NOMO-1 (cell line): ENCODE results near the gene KRTCAP3.
A peak's percentile ranks its signal among the peaks of the same experiment; 100 is the strongest.

Source experiments
- DNase-seq, 2 experiments: peaks; one replicate each; lab custom pipeline; 2025; ENCODE audit not compliant: unreplicated experiment in 2 of 2; lab: John Stamatoyannopoulos, UW

KRTCAP3 gene

DNA sequence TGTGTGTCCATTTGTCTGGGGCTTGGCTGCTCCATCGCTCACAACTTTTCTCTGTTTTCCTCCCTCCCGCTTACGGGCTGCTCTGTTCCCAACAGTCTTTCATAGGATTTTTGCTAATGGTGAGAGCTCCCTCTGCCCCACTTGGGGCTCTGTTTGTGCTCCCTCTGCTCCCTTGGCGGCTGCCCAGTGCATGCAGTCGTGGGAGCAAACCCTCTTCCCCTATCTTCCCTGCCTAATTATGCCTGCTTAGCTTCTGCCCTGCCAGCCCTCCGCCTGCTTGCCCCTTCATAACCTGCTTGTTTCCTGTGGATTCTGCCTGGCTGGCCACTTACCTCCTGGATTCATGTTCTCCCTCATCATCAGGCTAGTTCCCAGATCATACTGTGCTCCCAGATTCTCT lies 6.6 kb upstream of the KRTCAP3 start:
- no peak for DNase-seq

DNA sequence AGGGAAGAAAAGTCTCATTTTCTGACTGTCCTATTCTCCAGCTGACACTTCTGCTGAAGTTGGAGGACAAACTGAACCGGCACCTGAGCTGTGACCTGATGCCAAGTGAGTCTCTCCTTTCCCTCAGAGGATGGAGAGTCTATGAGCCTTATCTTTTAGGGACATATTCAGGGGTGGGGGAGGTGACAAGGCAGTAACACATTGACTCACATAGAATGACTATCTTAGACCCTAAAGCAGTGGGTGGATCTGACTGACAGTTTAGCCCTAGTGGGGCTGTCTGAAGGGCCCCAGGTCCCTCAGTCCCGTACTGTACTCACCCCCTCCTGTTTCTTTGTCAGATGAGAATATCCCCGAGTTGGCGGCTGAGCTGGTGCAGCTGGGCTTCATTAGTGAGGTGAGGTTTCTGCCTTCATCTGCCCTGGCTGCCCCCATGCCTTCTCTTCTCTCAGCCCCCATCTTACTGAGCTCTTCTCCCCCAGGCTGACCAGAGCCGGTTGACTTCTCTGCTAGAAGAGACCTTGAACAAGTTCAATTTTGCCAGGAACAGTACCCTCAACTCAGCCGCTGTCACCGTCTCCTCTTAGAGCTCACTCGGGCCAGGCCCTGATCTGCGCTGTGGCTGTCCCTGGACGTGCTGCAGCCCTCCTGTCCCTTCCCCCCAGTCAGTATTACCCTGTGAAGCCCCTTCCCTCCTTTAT lies 805 bp upstream of the KRTCAP3 start:
- no peak for DNase-seq

DNA sequence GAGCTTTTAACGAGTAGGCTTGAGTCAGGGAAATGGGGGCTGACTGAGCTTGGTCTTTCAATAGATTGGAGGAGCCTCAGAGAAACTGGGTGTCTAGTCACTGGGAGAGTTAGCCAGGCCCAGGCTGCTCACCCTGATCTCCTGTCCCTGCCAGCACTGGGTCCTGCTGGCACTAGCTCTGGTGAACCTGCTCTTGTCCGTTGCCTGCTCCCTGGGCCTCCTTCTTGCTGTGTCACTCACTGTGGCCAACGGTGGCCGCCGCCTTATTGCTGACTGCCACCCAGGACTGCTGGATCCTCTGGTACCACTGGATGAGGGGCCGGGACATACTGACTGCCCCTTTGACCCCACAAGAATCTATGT lies 720 bp downstream of the KRTCAP3 start:
- no peak for DNase-seq

DNA sequence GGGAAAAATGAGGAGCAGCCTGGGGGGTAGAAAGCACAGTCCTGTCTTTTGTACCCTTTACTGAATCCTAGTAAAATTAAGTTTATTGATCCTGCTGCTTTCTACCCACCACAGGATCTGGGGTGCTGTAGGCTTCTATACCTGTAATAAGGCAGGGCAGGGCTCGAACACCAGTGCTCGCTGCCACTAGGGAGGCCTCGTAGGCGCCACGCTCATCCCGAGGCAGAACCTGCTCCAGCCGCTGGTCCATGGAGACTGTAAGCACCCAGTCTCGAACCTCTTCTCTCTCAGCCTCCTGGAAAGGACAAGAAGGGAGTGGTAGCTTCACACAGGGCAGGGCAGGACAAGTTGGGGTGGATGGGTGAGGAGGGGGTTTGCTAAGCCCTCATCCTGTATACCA lies 3.0 kb downstream of the KRTCAP3 start:
- no peak for DNase-seq

DNA sequence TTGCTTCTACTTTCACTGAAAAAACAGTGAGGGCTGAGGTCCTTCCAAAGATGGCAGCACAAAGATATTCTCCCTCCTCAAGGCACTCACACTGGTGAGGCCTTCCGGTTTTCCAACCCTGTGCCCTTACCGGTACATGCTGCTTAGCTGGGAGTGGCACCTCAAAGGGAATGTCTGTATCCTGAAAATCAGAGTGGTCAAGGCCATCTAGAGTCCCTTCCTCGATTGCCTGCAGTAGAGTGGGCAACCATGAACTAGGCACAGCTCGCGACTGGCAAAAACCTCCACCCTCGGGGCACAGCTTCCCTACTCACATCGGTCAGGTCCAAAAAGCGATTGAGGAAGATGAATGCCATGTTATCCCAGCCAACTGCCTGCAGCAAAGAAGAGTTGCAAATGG lies 3.4 kb downstream of the KRTCAP3 start:
- no peak for DNase-seq

DNA sequence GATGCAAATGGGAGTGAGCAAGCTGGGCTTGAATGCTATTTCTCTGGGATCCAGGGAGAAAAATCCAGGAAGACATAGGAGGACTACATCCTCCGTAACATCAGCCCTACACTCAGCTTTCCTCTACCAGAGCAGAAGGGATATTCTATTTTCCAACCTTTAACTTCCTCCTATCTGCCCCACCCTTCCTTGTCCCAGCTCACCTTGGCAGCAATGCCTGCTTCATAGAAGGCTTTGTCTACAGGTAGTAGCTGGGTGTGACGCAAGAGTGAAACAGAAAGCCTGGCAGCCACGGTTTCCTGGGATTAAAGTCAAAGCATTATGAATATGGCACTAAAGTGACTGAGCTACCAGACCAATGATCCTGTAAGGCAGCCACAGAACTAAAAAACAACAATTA lies 3.9 kb downstream of the KRTCAP3 start:
- DNase-seq: no peak

DNA sequence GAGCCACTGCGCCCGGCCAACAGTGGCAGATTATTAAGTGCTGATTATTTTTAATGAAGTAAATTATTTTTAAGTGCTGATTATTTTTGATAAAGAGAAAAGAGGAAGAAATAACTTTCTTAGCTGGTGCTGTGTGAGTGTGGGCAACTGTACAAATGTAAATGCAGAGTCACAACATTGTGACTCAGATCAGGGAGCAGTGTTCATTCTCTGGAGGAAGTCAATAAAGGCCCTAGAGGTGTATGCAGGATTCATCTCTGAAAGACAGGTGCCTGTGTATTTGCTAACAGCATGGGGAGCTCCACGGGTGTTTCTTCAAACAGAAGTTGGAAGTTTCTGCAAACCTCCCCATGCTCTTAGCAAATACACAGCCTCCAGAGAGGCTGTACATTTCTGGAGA lies 6.2 kb downstream of the KRTCAP3 start:
- no peak for DNase-seq

DNA sequence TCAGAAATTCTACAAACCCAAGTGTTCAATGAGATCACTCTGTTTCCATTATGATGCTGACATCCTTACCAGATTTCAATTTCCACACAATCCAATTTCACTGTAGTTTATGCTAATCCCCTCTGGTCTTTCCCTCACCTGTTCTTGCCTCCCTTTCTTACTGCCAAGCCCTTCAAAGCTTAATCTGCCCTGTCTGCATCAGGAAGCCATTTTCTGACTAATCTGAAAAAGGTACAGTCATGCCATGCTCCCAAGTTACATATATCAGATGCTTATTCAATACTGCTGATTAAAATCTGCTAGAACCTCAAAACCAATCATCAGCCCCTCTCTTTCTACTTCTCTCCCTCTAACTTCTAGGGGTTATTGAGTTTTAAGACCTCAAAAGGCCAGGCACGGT lies 8.9 kb downstream of the KRTCAP3 start:
- no peak for DNase-seq

DNA sequence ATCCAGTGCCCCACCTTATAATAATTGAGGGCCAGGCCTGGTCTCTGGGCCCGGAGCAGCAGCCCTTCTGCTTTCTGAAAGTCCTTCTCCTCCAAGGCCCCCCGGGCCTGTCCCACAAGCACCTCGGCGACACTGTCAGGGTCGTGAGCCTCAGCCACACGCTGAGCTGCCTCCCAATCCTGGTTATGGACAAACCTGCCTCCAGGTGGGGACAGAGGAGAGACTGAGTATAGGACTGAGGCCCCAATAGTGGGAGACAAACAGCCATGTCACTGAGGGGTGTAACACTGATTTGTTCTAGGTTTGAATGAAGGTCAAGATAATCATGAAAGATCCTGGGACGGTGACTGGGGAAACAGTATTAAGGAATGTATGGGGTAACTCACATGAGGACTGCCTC lies 11.8 kb downstream of the KRTCAP3 start:
- no peak for DNase-seq

DNA sequence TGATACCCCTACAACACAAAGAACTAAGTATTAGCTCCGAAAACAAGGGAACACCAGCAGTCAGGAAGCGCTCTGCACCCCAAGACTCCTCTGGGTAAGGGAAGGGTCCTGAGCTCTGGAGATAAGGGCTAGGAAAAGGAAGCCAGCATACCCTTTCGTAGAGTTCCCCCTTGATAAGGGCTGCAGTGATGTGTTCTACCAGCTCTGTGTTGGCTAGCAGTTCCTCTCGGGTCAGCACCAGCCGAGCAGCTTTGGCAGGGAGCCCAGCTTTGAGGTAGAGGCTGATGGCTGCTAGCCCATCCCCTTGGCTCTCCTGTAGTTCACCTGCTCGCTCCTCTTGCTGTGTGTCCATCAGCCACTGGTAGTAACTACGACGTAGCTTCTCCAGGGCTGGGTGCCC lies 18.9 kb downstream of the KRTCAP3 start:
- no peak for DNase-seq

DNA sequence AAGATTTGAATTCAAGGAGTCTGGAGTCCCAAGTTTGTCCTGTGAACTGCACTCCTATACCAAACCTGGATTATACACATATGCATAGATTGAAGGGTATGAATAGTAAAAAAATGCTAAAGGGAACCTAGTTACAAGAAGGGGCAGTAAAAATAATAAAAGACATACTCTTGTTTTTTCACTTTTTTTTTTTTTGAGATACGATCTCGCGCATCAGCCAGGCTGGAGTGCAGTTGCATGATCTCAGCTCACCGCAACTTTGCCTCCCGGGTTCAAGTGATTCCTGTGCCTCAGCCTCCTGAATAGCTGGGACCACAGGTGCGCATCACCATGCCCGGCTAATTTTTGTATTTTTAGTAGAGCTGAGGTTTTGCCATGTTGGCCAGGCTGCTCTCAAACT lies 22.3 kb downstream of the KRTCAP3 start:
- DNase-seq: no peak

DNA sequence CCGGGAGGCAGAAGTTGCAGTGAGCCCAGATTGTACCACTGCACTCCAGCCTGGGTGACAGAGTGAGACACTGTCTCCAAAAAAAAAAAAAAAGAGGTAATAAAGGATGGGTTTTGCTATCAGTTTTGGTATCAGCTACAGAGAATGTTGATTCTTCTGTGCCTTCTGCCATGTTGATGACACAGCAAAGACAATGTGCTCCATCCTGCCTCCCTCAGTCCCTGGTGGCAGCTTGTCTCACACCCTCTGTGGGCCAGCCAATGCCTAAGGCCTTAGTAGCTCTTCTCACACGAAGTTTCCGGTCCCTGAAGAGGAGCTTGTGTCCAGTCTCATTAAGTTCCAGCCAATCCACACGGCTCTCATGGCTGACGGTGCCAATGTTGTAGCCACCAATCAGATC lies 29.8 kb downstream of the KRTCAP3 start:
- no peak for DNase-seq

DNA sequence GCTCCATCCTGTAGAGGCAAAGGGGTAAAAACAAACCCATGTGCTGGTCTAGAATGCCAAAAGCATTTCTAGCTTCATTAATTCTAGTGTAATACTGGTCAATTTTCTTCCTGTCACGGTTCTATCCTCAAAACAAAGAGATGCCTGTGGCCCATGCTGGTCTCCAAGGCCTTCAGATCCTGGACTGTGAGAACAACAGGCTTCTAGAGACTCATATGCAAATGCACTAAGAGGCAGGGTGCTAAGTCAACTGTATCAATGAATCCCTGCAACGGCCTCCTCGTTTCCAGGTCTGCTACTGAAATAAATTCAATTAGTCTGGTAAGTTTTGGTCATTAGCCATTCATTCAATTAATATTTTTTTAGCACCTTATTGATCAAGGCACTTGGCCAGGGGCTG lies 43.3 kb downstream of the KRTCAP3 start:
- DNase-seq: no peak

DNA sequence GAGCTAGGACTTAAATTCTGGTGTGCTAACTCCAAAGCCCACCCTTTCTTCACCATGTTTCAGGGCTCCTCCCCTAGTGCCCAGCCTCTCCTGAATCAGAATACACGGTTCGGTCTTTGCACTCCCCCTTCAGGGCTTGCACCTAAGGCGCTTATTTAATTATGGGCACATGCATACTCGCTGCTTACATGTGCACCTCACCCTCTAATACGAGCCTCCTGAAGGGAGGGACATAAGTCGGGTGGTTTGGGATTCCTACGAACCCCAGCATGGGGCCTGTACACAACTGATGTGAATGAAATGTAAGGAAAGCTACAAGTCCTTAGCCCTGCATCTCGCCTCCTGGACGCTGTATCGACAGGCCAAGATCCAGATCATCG lies 46.9 kb downstream of the KRTCAP3 start:
- no peak for DNase-seq

DNA sequence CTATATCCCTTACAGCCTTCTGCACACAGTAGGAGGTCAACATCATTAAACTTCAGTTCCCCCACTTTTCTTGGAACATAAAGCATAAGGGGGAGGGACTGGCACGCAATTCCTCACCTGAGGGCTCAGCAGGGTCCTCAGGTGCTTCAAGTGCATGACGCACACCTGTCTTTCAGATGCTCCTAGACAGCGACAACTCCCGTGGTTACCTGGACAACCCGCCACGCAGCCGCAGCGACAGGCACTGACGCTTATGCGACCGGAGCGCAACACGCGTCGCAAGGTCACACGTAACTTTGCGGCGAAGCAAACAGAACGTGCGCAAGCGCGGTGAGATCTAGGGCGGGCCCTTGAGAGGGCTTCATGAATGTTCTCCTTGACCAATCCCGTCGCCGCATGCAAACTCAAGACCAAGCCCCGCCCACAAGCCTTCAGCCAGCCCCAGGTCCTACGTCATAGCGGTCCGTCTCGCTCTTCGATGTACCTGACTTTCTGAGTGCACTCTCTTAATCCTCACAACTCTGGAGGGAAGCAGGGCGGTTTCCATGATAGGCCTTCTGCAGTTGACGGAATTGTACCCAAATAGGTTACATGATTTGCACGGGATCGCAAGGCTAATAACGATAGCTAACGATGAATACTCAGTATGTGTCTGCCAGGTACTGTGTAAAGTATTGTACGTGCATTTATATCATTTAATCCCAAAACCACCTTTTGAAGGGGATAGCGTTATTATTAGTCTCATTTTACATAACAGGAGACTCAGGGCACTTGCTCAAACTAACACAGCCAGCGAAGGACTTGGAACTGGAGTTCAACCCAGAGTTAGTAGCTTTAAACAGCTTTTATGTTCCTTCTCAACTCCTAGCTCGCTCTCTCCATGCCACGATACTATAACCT lies 47.6 kb downstream of the KRTCAP3 start, which contains the start of gene IFT172:
IFT172 (minus strand) TSS at position 246 of the 900 bp plus-strand sequence; CDS start at position 156, 90 bp downstream.
- DNase-seq: peak; percentile 99

DNA sequence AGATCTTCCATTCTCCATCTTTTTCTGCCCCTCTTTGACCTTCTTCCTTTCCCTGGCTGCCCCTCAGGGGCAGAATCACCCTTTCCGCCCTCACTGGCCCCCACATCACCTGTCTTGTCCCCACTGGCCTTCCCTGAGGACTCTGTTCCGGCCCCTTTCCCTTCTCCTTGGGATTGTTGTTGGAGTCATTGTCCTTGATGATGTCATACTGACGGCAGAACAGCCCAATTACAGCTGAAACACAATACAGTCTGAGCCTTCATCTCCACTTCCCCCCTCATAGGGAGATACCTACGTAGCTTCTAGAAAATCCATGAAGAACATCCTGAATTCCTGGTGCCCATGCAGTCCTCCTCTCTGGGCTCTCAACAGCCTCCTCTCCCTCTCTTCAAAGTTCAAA lies 50.4 kb downstream of the KRTCAP3 start:
- DNase-seq: no peak

DNA sequence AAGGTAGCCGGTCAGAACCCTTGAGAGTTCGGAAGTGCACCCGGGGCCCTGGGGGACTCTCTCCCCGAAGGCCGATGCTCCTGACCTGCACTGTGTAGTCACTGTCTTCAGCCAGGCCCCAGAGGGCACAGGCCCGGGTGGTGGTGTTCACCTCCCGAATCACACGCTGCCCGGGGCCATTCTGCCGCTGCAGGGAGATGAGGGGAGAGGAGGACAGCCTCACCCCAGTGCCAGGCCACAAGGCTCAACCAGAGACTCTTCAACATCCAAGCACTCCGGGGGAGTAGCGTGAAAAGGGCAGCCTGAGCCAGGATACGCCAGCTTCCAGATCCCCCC lies 51.7 kb downstream of the KRTCAP3 start:
- no peak for DNase-seq
